OCI-M2 (cell line): ENCODE data around the gene STAC.
"Not testable (repeated sequence)": the region's sequence is repeated elsewhere in the genome, so short reads cannot be mapped to it uniquely, and the experiment has no call there.

Experiments
- DNase-seq: peaks from one replicate; lab custom pipeline; 2025; ENCODE audit not compliant: unreplicated experiment; lab: John Stamatoyannopoulos, UW

The STAC gene

DNA sequence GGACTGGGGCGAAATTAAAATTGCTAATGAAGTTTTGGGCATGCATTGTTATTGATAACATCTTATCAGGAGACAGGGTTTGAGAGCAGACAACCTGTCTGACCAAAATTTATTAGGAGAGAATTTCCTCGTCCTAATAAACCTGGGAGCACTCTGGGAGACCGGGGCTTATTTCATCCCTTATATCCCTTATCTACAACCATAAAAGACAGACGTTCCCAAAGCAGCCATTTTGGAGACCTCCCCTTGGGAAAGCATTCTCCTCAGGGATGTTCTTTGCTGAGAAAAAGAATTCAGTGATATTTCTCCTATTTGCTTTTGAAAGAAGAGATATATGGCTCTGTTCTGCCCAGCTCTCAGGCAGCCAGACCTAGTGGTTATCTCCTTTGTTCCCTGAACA is 198.1 kb downstream of the STAC start:
- DNase-seq, result not testable (repeated sequence)

DNA sequence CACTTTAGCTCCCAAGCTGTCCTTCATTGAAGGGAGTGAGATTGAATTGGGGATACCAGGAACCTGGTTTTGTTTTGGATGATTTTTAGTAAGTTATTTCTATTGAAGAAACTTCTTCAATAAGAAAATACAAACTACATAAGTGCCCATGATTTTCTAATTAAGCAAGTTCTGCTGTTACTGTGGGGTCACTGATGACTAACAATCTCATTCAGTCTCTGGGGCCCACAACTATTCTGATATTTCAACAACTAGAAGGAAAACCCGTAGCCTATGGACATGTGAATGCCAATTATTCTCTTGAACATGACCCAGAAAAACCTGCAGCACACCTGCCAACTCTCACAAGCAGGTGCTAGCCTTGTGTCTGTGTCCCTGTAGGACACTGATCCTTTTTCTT is 199.4 kb downstream of the STAC start:
- no peak for DNase-seq

DNA sequence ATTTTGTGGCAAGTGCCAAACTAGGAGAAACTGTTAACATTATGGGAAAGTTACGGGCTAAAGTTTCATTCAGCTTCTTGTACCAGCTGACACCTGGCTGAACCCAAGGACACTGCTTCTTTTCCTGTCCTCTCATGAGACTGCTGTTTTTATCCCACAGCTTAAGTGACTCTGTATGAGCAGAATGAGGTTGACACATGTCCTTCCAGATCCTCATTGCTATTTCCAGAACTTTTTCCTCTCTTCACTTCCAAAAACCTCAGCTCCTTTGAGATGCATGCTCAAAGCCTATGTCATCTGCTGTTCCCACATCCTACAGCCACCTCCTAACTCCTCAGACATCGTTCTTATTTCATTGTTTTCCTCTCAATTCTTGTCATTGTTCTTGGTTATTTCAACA is 200.4 kb downstream of the STAC start:
- DNase-seq, result no peak

DNA sequence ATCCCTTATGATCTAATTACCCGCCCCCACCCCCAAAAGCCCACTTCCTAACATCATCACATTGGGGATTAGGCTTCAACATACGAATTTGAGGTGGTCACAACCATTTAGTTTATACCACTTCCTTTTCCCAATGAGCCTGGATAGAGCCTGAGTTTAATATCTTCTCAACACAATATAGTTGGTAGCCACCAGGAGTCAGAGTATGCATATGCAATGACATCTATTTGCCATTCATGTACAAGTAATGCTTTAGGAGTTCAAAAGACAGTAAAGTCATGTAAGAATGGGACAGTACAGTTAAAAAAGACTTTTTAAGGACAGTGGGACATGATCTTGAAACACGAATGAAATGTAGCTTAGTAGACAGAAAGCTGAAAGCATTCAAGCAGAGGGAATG is 211.7 kb downstream of the STAC start:
- DNase-seq, result no peak

DNA sequence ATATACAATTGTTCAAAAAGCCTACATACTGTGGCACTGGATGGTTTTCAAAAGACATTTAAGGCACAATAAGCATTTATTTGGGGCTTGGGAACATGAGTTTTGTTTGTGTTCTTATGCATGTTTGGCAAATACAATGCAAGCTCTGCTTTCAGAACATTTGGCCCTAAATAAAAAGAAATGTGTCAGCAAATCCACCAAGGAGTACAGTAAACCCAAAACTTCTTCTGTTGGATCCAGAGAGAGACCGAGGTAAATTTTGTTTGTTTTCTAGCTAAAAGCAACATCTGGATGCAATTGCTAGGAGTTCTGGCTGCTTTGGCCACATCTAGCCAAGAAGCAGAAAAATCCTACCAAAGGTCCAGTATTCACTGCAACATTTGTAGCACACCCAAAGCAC is 215.2 kb downstream of the STAC start:
- no peak for DNase-seq

DNA sequence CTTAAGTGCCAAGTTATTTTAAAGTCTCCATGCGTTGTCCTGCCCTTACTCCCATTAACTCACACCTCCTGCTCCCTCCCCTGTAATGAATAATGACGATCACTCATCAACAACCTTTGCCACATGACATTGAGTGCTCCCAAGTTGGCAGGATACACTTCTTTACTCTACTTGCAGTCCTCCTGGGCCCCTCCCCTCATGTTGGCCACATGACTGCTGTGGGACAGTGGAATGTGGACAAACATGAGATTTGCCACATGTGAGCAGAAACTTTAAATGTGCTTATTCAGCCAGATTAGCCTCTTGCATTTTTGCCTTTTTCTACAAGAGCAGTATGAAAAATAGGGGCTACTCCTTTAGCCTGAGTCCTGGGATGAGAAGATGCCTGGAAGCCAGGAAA is 216.1 kb downstream of the STAC start:
- DNase-seq, result no peak

DNA sequence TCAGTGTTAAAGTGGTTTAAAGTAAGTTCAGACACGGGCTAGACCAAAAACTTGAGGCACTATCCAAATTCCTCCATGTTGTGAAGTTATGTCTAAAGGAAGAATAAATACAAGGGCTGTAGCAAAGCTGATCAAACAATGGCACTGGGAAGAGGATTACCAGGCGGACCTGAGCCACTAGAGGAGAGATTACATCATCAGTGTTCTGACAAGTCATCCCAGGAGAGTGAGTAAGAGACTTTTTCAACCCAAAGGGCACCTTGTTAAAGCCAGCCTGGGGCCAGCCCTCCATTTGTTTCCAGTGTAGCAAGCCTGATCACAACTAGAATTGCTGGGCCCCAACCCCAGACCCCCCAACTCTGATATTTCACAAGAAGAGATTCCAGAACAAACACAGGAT is 217.1 kb downstream of the STAC start:
- DNase-seq, result no peak
